Astrocyte of the hippocampus (primary cell): ENCODE measurements around the gene CPO.
A peak's percentile ranks its signal among the peaks of the same experiment; 100 is the strongest.
"Not testable (repeated sequence)": the region's sequence is repeated elsewhere in the genome, so short reads cannot be mapped to it uniquely, and the experiment has no call there.

ENCODE experiments used
- DNase-seq: peaks from one replicate; pipeline ENCODE4 v3.0.0; 2011; ENCODE audit warnings: low read depth, low spot score

CPO gene, protein sequence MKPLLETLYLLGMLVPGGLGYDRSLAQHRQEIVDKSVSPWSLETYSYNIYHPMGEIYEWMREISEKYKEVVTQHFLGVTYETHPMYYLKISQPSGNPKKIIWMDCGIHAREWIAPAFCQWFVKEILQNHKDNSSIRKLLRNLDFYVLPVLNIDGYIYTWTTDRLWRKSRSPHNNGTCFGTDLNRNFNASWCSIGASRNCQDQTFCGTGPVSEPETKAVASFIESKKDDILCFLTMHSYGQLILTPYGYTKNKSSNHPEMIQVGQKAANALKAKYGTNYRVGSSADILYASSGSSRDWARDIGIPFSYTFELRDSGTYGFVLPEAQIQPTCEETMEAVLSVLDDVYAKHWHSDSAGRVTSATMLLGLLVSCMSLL

DNA sequence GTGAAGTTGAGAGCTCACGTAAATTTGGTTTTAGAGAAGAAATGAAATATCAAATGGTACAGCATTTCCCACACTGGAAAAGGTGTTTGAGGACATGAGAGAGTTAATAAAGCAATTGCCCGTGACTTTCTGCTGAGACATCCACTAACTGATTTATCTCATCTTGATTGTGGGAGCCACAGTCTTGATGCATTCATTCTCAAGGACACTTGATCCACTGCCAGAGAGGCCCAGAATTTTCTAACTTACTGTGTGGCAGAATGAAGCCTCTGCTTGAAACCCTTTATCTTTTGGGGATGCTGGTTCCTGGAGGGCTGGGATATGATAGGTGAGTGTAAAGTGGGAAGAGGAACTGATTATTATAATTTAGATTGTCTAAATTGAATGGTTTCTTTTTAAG lies at the start of gene CPO:
Gene CPO, plus strand, starts transcription at position 179 of the 400 bp plus-strand sequence. Its CDS starts 82 bp downstream, at position 261.
- DNase-seq, result no peak

DNA sequence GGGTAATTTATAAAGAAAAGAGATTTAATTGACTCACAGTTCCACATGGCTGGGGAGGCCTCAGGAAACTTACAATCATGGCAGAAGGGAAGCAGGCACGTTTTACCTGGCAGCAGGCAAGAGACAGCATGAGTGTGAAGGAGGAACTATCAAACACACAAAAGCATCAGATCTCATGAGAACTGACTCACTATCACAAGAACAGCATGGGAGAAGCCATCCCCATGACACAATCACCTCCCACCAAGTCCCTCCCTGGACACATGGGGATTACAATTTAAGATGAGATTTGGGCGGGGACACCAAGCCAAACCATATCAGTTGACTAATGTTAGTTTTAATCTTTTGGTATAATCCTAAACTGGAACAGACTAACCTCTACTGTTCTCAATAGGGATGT lies 49.1 kb upstream of the CPO start:
- DNase-seq, result no peak

DNA sequence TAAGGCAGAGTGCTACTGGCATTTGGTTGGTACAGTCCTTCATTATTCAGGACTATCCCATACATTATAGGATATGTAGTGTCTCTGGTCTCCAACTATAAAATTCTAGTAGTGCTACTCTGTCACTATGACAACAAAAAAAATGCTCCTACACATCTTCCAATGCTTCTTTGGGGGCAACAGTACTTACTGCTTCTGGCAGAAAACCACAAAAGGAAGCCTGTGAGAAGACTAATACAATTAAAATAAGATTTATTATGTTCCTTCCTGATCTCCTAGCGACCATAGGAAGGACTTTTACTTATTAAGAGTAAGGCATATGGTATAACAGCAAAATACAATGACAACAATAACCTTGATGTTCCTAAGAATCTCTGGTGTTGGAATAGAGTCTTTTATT lies 48.4 kb upstream of the CPO start:
- no peak for DNase-seq

DNA sequence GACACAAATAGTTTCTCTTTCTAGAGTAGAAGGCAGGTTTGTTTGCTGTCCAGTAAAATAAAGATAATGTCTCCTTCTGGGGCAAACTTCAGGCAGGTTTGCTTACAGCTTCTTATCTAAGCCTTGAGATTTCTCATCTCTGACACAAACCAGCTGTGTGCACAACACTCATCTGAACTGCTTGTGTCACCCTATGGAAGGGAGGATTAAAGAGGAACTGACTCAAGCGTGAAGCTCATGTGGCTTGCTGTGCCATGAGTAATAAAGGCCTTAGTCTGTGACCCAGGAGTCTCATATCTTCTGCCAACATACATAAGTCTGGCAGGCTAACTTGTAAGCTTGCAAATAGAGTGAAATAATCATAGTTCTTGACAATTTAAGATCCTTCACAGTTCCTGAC lies 24.2 kb upstream of the CPO start:
- DNase-seq, result peak; percentile 75

DNA sequence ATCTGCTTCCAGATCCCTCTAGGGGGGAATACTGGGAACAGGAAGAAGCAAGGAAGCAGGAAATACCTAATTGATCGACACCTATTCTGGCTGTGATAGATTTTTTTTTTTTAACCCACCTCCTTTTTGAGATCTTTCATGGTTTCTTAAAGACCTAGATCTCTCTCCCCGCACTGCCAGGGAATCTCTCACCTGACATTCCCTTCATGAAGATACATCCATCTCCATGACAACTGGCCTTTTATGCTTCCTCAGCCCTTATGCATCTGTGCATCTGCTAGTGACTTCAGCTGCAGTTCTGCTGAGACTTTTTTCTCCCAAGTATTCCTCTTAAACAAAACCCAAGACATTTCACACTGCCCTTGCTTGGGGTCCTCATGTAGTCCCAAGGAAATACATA lies 21.1 kb upstream of the CPO start:
- no peak for DNase-seq

DNA sequence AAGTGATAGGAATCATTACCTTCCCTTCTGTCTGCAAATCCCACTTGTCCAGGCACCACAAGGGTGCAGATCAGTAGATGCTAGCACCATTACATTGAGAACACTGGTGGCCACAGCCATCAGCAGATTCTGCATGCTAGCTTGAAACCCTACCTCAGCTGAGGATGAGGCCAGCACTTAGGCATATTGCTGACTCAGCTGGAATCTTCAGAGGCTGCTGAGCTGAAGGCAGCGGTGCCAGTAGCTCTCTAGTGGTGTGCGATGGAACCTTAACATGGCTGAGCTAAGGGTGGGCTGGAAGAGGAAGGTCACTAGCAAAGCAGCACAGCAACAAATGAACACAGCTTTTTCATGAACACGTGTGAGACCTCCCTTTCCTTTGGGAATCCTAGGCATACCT lies 19.0 kb upstream of the CPO start:
- DNase-seq, result no peak

DNA sequence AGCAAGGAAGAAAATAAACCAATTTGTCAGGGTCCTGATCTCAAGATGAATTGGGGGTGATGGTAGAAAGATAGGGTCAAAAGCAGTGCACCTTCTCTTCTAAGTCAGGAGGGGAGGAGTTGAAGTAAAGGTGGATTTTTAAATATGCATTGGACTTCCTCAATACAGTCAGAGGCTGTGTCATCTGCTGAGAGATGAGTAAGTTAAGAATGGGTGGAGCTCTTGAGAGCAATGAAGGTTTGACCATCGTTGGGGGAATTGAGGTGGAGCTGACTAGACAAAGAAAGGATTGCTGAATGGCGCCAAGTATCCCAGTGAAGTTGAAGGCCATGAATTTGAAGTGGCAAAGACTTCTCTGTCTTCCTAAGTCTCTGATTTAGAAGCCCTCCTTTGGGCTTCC lies 18.4 kb upstream of the CPO start:
- no peak for DNase-seq

DNA sequence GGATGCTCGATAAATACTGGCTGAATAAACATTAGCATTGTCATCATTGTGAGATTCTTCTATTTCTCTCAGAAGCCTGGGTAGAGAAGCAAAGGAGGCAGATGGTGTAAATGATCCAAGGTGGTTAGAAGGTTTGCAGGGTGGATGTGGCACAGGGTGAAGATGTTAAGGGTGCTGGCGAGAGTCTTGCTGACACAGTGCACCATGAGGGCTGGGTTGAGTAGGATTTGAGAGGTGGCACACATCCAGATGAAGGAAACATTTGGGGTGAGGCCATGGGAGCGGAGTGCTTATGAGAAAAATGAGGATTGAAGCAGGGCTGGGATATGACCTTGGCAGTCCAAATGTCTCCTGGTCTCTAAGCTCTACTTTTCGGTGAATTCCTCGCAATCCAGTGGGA lies 17.8 kb upstream of the CPO start:
- DNase-seq, result no peak

DNA sequence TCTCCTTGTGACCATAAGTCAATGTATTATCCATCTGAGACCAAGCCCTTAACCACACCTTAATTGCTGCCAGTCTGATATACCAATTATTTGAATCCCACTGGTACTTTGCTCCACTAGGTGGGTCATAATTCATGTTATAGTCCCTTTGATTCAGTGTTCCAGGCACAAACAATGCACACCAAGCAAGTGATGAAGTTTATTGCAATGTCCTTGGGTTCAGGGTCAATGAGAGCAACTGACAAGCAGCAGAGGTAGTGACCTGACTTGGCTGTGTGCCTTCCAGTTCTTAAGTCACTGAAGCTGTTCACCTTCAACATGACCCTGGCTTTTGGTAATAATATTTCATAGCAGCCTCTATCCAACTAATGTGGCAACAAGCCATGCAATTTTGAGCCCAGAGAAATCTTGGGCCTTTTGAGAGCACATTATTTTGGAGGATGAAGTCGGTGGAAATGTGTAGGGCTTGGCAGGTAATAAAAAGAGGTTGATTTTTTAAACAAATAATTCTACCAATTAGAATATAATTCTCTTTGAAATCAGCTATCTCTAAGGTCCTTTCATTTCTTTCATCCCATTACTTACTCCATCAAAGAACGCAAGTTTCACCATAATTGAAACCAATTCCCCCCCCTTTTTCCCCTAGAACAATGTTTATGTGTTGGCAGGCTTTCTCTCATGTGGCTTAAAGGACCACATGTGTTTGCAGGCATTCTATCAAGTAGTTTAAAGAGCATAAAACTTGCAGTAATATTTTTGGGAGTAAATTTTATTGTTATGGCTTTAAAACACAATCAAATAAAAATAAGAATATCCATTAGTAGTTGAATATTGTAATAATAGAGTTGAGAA lies 3.1 kb upstream of the CPO start:
- DNase-seq, result peak; percentile 10

DNA sequence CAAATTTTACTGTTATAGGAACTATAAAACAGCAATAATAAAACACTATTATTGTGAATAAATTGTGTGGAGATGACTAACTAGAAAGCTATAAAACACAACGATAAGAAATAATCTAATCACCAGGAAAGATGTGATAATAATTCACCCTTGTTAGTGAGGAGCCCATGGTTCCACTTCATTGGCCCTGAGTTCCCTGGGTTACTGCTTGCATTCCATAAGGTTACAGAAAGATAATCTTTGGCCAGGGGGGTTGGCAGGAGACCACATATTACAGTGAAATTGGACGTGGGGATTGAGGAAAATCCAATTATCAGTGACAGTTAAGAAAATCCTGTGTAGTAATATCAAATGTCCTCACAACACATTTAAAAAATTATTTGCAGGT lies 2.5 kb upstream of the CPO start:
- DNase-seq, result no peak

DNA sequence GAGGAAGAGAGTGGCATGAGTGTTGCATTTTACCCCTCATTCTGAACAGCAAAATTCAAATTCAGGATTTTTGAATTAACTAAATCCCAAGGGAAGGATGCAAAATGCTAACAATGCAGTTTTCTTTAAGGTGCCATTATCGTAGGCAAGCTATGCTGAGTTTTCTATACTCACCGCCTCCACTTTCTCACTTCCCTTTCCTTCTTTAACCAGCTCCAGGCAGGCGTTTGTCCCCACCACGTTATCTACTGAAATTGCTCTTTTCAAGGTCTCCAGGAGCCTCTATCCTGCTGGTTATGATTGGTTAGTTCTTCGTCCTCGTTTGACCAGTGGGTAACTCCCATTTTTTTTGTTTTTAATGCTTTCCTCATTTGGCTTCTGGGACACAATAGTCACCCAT lies 1.8 kb upstream of the CPO start:
- DNase-seq, result no peak

DNA sequence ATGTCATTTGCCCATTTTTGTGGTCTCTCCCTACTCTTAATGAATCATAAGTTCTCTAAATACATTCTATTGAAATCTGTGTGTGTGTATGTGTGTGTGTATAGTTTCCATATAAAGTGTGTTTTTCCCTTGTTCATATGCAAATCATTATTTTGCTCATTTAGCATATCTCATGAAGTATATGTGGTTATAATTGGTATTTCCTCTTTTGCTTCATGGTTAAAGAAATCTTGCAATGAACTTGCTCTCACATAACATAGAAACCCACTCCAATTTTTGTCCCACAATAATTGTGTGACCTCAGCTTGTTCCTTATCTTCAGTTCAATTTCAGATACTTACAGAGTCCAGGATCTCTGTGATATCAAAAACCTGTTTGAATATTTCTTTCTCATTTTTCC lies 1.2 kb downstream of the CPO start:
- no peak for DNase-seq

DNA sequence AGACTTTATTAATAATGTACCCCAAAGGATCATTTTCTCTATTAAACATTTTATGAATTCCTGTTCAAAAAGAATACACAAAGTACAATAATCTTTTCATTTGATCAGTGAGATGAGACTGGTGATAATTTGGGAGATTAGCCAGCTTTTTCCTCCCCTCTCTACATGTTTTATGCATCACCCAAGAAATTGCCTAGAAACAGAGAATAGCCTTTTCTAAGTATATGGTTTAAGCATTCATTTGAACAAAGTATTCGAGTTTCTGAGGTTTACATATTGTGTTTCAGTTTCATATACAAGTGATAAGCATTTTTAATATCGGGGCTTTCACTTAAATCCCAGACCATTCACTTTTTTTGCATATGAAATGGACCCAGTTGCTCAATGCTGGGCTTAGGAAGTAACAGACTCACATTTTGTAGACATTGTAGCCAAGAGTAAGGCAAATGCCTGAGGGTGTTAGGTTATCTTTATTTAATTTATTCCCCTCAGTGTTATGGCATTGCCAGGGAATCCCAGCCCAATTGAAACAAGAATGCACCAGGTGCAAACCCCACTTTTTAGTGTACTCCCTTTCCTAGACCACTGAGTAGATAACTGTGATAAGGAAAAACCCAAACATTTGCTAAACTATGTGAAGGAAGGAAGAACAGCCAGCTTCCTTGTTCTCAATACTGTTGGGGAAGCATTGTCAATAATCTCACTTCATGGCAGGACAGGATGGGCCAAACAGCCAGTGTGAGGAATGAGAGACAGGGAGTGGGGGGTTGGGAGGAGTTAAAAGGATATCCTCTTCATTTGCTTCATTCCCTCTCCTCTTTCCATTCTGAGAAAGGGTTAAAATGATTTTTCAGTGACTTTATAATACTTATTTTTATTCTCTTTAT lies 3.5 kb downstream of the CPO start:
- no peak for DNase-seq

DNA sequence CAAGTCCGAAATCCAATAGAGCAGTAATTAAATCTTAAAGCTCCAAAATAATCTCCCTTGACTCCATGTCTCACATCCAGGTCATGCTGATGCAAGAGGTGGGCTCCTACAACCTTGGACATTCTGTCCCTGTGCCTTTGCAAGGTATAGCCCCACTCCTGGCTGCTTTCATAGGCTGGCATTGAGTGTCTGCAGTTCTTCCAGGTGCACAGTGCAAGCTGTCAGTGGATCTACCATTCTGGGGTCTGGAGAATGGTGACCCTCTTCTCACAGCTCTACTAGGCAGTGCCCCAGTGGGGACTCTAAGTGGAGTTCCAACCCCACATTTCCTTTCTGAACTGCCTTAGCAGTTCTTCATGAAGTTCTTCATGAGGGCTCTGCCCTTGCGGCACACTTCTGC lies 14.1 kb downstream of the CPO start:
- not testable (repeated sequence) for DNase-seq

DNA sequence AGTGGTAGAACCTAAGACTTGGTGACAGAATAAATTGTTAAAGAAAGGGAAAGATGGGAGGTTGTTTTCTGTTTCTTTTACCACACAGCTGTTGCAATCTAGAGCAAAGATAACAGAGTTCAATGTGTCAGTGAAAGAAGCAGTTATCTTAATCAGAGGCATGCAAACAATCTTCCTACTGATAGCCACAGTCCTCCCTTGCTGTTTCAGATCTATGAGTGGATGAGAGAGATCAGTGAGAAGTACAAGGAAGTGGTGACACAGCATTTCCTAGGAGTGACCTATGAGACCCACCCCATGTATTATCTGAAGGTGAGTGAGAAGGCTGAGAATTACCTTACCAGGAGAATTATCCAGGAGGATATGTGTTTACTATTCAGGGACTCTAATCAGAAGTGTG lies 15.9 kb downstream of the CPO start:
- no peak for DNase-seq

DNA sequence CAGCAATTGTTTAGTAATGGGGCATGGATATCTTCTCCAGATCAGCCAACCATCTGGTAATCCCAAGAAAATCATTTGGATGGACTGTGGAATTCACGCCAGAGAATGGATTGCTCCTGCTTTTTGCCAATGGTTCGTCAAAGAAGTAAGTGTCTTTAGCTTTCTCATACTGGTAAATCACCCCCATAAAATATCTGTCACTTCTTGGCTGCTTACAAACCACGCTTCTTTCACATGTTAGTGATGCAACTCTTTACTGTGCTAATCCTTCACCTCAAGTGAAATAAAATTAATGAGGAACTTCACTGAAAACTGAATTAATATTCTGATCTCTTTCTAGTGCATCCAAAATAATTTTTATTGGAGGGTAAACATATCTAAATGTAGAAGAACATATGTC lies 18.9 kb downstream of the CPO start:
- no peak for DNase-seq

DNA sequence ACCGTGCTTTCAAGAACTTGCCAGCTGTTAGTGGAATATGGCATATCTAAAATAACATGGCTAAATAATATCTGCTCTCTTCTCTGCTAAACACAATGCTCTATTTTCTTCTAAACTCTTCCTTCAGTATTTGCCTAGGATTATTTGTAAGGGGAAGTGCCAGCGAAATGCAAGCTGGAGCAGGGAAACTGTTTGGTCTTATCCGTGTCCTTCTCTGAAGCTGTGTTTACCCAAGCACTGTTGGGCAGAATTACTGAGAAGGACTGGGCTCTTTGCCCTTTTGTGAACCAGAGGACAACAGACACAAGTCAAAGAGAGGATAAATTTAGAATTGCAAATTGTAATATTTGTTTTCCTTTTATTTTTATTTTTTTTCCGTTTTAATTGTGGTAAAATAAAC lies 23.6 kb downstream of the CPO start:
- DNase-seq, result no peak

DNA sequence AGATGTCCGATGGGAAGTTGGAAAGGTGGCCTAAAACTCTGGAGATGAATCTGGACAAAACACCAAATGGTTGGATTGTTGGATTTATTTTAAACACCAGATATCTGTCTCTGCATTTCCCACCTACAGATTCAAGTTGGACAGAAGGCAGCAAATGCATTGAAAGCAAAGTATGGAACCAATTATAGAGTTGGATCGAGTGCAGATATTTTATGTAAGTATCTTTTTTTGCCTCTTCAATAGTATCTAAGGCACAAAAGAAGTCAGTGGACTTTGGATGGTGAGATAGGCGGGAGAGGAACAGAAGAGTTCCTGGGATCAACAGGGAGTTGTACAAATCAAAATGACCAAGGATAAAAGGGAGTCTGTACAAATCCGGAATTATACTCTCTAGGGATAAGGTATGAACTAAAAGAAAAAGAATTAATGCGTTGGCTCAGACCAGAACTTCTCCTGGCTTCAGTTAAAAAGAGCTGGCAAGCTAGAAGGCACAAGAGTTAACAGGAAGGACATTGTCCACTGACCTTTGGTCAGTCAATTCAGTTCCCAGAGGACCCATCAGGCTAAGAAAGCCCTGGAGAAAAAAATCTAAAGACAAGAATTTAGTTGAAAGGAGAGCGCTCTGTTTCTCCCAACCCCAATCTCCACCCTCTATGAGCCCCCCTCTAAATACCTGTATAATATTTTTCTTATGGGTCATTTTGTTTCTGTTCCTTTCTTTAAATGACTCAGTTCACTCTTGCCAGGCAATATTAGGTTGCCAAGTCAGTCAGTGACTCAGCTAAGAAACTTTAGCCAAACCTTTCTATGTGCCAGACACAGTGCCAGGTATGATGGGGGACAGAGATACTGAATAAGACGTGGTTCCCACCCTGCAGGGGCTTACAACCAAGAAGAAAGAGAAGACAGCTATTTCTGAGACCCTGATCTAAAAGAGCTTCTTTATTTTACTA lies 29.1 kb downstream of the CPO start:
- peak; percentile 42 for DNase-seq

DNA sequence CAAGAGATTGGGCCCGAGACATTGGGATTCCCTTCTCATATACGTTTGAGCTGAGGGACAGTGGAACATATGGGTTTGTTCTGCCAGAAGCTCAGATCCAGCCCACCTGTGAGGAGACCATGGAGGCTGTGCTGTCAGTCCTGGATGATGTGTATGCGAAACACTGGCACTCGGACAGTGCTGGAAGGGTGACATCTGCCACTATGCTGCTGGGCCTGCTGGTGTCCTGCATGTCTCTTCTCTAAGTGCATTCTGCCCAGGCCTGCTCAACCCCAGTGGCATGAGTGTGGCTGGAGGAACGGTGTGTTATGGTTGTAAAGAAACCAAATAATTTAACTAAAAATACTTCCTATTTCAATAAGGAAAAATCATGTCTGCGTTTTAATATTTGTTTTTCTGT lies 29.9 kb downstream of the CPO start:
- DNase-seq, result no peak

DNA sequence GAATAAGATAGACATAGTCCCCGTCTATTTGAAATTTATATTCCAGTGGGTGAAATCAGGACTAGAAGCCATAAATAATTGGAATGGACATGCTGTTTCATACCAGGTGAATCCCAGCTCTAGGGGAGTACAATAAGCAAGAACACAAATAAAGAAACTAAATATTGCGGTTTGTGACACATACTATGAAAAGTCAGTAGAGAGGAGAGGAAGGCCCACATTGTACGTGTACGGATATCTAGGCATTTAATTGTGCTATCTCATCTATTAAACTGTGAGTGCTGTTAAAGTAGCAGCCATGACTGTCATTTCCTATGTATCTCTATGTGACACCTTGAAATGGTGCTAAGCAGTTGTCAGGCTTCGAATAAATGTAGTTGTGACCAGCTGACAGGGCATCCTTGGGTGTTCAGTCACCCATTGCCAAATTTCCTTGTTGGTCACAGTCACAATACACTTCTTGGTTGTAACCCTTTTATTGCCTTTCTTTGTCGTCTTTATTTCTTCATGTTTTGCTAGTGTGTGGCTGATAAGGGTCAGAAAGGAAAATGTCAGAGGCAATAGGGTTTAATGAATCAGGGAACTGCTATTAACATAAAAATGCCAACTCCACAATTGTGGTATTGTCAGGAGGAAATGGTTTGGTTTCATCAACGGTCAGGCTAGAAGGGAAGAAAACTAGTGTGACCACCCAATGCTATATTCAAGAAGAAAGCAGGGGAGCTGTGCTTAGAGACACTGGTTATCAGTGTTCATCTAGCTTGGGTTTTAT lies 31.5 kb downstream of the CPO start:
- DNase-seq, result peak; percentile 35
